Neuronal stem cell (in vitro differentiated cells): ENCODE results near the gene CES3.
"Not testable (repeated sequence)": the region's sequence is repeated elsewhere in the genome, so short reads cannot be mapped to it uniquely, and the experiment has no call there.

ENCODE experiments used
- DNase-seq: peaks from one replicate; pipeline ENCODE4 v3.0.0-alpha.2; 2013; ENCODE audit warnings: low spot score
- H2AFZ ChIP-seq: one replicate; pipeline ENCODE4 v1.6.1; 2013; ENCODE audit warnings: mild to moderate bottlenecking, low read length, inconsistent platforms
- H2AK5ac ChIP-seq: 2 replicates; pipeline ENCODE4 v1.6.1; 2013; ENCODE audit warnings: low read depth, mild to moderate bottlenecking, inconsistent platforms, low read length, moderate library complexity, mixed read lengths
- H2BK120ac ChIP-seq: 2 replicates; pipeline ENCODE4 v1.6.1; 2013; ENCODE audit warnings: low read depth, mild to moderate bottlenecking, inconsistent platforms, low read length, moderate library complexity, mixed read lengths
- H2BK12ac ChIP-seq: one replicate; pipeline ENCODE4 v1.6.1; 2013; ENCODE audit warnings: low read length, inconsistent platforms
- H2BK15ac ChIP-seq: 2 replicates; pipeline ENCODE4 v1.6.1; 2013; ENCODE audit warnings: mild to moderate bottlenecking, low read length, inconsistent platforms, mixed read lengths
- H2BK5ac ChIP-seq: one replicate; pipeline ENCODE4 v1.6.1; 2013; ENCODE audit warnings: inconsistent platforms, mild to moderate bottlenecking, low read length, moderate library complexity
- H3K14ac ChIP-seq: one replicate; pipeline ENCODE4 v1.6.1; 2013; ENCODE audit warnings: low read length, inconsistent platforms
- H3K18ac ChIP-seq: 2 replicates; pipeline ENCODE4 v1.6.1; 2013; ENCODE audit warnings: low read length, inconsistent platforms
- H3K23ac ChIP-seq: 2 replicates; pipeline ENCODE4 v1.6.1; 2013; ENCODE audit warnings: low read depth, mild to moderate bottlenecking, mixed read lengths, low read length, inconsistent platforms; ENCODE audit not compliant: poor library complexity
- H3K27ac ChIP-seq: replicated peaks from 3 replicates; pipeline ENCODE4 v1.5.1; 2013; ENCODE audit warnings: low read length, inconsistent platforms
- H3K27me3 ChIP-seq, 3 experiments: 2 replicates each; pipeline ENCODE4 v1.6.1; 2013; ENCODE audit warnings: low read length in 3 of 3, mild to moderate bottlenecking in 2 of 3, inconsistent platforms in 1 of 3, low read depth in 1 of 3, mixed read lengths in 1 of 3, moderate library complexity in 1 of 3; ENCODE audit not compliant: control insufficient read depth in 3 of 3, insufficient read depth in 3 of 3
- H3K36me3 ChIP-seq, 2 donors: replicated peaks in 1 of 2; 2 replicates each; pipeline ENCODE4 v1.6.1; 2013; ENCODE audit warnings: low read length in 2 of 2; ENCODE audit not compliant: control insufficient read depth in 2 of 2, insufficient read depth in 2 of 2
- H3K4ac ChIP-seq: 2 replicates; pipeline ENCODE4 v1.6.1; 2013; ENCODE audit warnings: inconsistent platforms, mild to moderate bottlenecking, low read length, moderate library complexity
- H3K4me1 ChIP-seq, 2 donors: 1 replicate in 1 of 2; 2 replicates in 1 of 2; pipeline ENCODE4 v1.6.1; 2013; ENCODE audit warnings: low read length in 2 of 2, low read depth in 1 of 2; ENCODE audit not compliant: control insufficient read depth in 2 of 2, insufficient read depth in 1 of 2
- H3K4me2 ChIP-seq: one replicate; pipeline ENCODE4 v1.6.1; 2013; ENCODE audit warnings: mild to moderate bottlenecking, low read length, inconsistent platforms; ENCODE audit not compliant: insufficient read depth, poor library complexity, severe bottlenecking
- H3K4me3 ChIP-seq, 2 donors: 2 replicates each; pipeline ENCODE4 v1.5.1; 2013; ENCODE audit warnings: low read length in 2 of 2, mild to moderate bottlenecking in 2 of 2, inconsistent platforms in 1 of 2, moderate library complexity in 1 of 2
- H3K79me1 ChIP-seq: one replicate; pipeline ENCODE4 v1.6.1; 2013; ENCODE audit warnings: low read depth, mild to moderate bottlenecking, inconsistent platforms, low read length, moderate library complexity
- H3K9ac ChIP-seq: one replicate; pipeline ENCODE4 v1.6.1; 2013; ENCODE audit warnings: mild to moderate bottlenecking, low read depth, low read length, inconsistent platforms; ENCODE audit not compliant: poor library complexity
- H3K9me3 ChIP-seq, 2 donors: replicated peaks in 1 of 2; 2 replicates each; pipeline versions ENCODE3 to v1.6.1; 2013; ENCODE audit warnings: low read length in 2 of 2, mild to moderate bottlenecking in 2 of 2, inconsistent platforms in 1 of 2, low read depth in 1 of 2, mixed read lengths in 1 of 2, moderate library complexity in 1 of 2; ENCODE audit not compliant: control insufficient read depth in 2 of 2, insufficient read depth in 1 of 2
- H4K8ac ChIP-seq: one replicate; pipeline ENCODE4 v1.6.1; 2013; ENCODE audit warnings: low read depth, mild to moderate bottlenecking, inconsistent platforms, low read length, moderate library complexity
- H4K91ac ChIP-seq: one replicate; pipeline ENCODE4 v1.6.1; 2013; ENCODE audit warnings: low read length, low read depth, mild to moderate bottlenecking, inconsistent platforms; ENCODE audit not compliant: poor library complexity
- WGBS, 2 donors: extraction: QIAGEN DNeasy Blood & Tissue Kit; methylation state at CpG; one replicate each; pipeline ENCODE4 v1.1.7; 2013; ENCODE audit warnings: missing lambda C conversion rate in 2 of 2, mixed read lengths in 1 of 2; ENCODE audit not compliant: insufficient read length in 2 of 2, insufficient replicate concordance in 1 of 2; ENCODE audit errors: extremely low coverage in 2 of 2; 5-methylcytosine and 5-hydroxymethylcytosine counted together

CES3 gene

GRCh38 chr16:66956154-66956457, 5.0 kb upstream of the CES3 start:
- H3K18ac ChIP-seq, H3K9me3 ChIP-seq, H2BK15ac ChIP-seq, H3K9ac ChIP-seq, H3K36me3 ChIP-seq, H3K4me3 ChIP-seq, H4K8ac ChIP-seq, H3K27ac ChIP-seq, H2BK5ac ChIP-seq, H3K14ac ChIP-seq, H3K4ac ChIP-seq, H3K4me2 ChIP-seq, H3K23ac ChIP-seq, H2AFZ ChIP-seq, H3K79me1 ChIP-seq, H3K4me1 ChIP-seq, H2BK12ac ChIP-seq, DNase-seq, H4K91ac ChIP-seq, H2BK120ac ChIP-seq, H2AK5ac ChIP-seq: not testable (repeated sequence)
- no CpG with 5 or more reads among the region's 1 CpG for WGBS, 2 donors
- peaks cover 0 to 28% (median 0%) of the 10 kb centered on the region in 3 experiments for H3K27me3 ChIP-seq

GRCh38 chr16:66958857-66959703, 2.0 kb upstream of the CES3 start:
- no CpG with 5 or more reads among the region's 7 CpGs for WGBS, 2 donors
- Histone ChIP-seq H4K8ac (no peak overlapping the region), H3K14ac (no peak overlapping the region), H2AK5ac (no peak overlapping the region), H3K27ac (no peak overlapping the region), H3K4me2 (no peak overlapping the region), H3K9me3 (no peaks in the 10 kb centered on the region), H2BK12ac (no peak overlapping the region), H3K4ac (no peak overlapping the region), H2AFZ (no peak overlapping the region), H3K4me1 (peaks cover 3% of the 10 kb centered on the region in 2 donors), H3K4me3 (peak overlapping the region in 1 of 2 donors; percentile 57), H2BK5ac (no peak overlapping the region), H3K27me3 (peaks cover 0 to 23% (median 0%) of the 10 kb centered on the region in 3 experiments), H3K79me1 (peaks cover 2% of the 10 kb centered on the region), H2BK120ac (no peak overlapping the region), H3K18ac (no peak overlapping the region), H3K36me3 (no peaks in the 10 kb centered on the region), H4K91ac (no peak overlapping the region), H3K9ac (no peak overlapping the region), H3K23ac (no peak overlapping the region), H2BK15ac (no peak overlapping the region)
- DNase-seq, result no peak

GRCh38 chr16:66959704-66960161, 1.3 kb upstream of the CES3 start:
- Histone ChIP-seq H3K36me3 (no peaks in the 10 kb centered on the region), H4K91ac (peak overlapping the region; percentile 75), H3K4me3 (no peak overlapping the region), H3K27me3 (peaks cover 0 to 23% (median 0%) of the 10 kb centered on the region in 3 experiments), H2BK120ac (no peak overlapping the region), H3K79me1 (peaks cover 2% of the 10 kb centered on the region), H2AFZ (no peak overlapping the region), H3K4me2 (no peak overlapping the region), H3K9ac (no peak overlapping the region), H3K23ac (no peak overlapping the region), H4K8ac (no peak overlapping the region), H3K27ac (no peak overlapping the region), H2BK5ac (no peak overlapping the region), H3K14ac (no peak overlapping the region), H3K18ac (no peak overlapping the region), H3K4me1 (peaks cover 3% of the 10 kb centered on the region in 2 donors), H2AK5ac (no peak overlapping the region), H3K4ac (no peak overlapping the region), H3K9me3 (no peaks in the 10 kb centered on the region), H2BK15ac (no peak overlapping the region), H2BK12ac (no peak overlapping the region)
- no CpG with 5 or more reads among the region's 5 CpGs for WGBS, 2 donors
- no peak for DNase-seq

GRCh38 chr16:66960270-66960669, 796 bp upstream of the CES3 start:
- Histone ChIP-seq H3K4me3 (no peak overlapping the region), H4K91ac (peak overlapping the region; percentile 75), H2BK12ac (no peak overlapping the region), H3K14ac (no peak overlapping the region), H3K36me3 (no peaks in the 10 kb centered on the region), H2AK5ac (no peak overlapping the region), H3K4ac (no peak overlapping the region), H3K9me3 (no peaks in the 10 kb centered on the region), H2BK120ac (no peak overlapping the region), H3K79me1 (peaks cover 2% of the 10 kb centered on the region), H3K27me3 (peaks cover 0 to 21% (median 0%) of the 10 kb centered on the region in 3 experiments), H2BK5ac (no peak overlapping the region), H2AFZ (no peak overlapping the region), H3K23ac (no peak overlapping the region), H4K8ac (no peak overlapping the region), H3K27ac (no peak overlapping the region), H3K18ac (no peak overlapping the region), H3K9ac (no peak overlapping the region), H3K4me2 (no peak overlapping the region), H3K4me1 (peaks cover 3% of the 10 kb centered on the region in 2 donors), H2BK15ac (no peak overlapping the region)
- WGBS, 2 donors, result no CpG with 5 or more reads among the region's 1 CpG
- DNase-seq, result no peak
